Naive B cell (primary cell): Measurements from ENCODE around the gene ZFYVE9. TPM values are rescaled to one million over a fixed set of nuclear protein-coding genes. Genes with fewer than 3 reads are reported as not detected.

Experiments used
- ATAC-seq, 2 donors: fragments of 150-1000 bp; cut with Tn5 transposase; 2 replicates each; pipeline ENCODE4 v1.10.0; 2021; ENCODE audit warnings: low read depth in 2 of 2, mild to moderate bottlenecking in 2 of 2, moderate library complexity in 2 of 2
- DNase-seq: peaks from one replicate; pipeline ENCODE4 v3.0.0; 2022
- H3K27ac Mint-ChIP-seq, 6 donors: one replicate each; pipeline ENCODE4 v1.8.0; 2020 to 2022; ENCODE audit warnings: mild to moderate bottlenecking in 6 of 6, mixed read lengths in 6 of 6, moderate library complexity in 5 of 6, inconsistent platforms in 2 of 6
- H3K27me3 Mint-ChIP-seq, 3 donors: one replicate each; pipeline ENCODE4 v1.8.0; 2021 to 2022; ENCODE audit warnings: mixed read lengths in 3 of 3, mild to moderate bottlenecking in 1 of 3
- H3K36me3 Mint-ChIP-seq, 2 donors: one replicate each; pipeline ENCODE4 v1.8.0; 2020 to 2022; ENCODE audit warnings: mixed read lengths in 2 of 2, inconsistent platforms in 1 of 2, mild to moderate bottlenecking in 1 of 2
- H3K4me1 Mint-ChIP-seq, 3 donors: one replicate each; pipeline ENCODE4 v1.8.0; 2020 to 2022; ENCODE audit warnings: mixed read lengths in 3 of 3, inconsistent platforms in 1 of 3, mild to moderate bottlenecking in 1 of 3, moderate library complexity in 1 of 3
- H3K4me3 Mint-ChIP-seq, 8 donors: one replicate each; pipeline ENCODE4 v1.8.0; 2020 to 2022; ENCODE audit warnings: mild to moderate bottlenecking in 8 of 8, mixed read lengths in 8 of 8, moderate library complexity in 8 of 8, inconsistent platforms in 2 of 8
- H3K9me3 Mint-ChIP-seq, 7 donors: one replicate each; pipeline ENCODE4 v1.8.0; 2020 to 2022; ENCODE audit warnings: mixed read lengths in 7 of 7, mild to moderate bottlenecking in 5 of 7, inconsistent platforms in 2 of 7, moderate library complexity in 1 of 7
- polyA plus RNA-seq, 6 donors: library from polyadenylated mRNA; unstranded; fragments of 300-500 nt; fragmentation: Illumina TruSeq; gene quantifications; one replicate each; pipeline ENCODE4 v1.2.3, GENCODE V29; 2021; ENCODE audit warnings: low read depth in 6 of 6

The ZFYVE9 gene
- polyA plus RNA-seq, 6 donors from 2014 or later = 0.05 to 0.24 (median 0.14) TPM; not detected in 2

- H3K27ac Mint-ChIP-seq = no peak overlapping the region
- peaks cover 0 to 4% (median 0%) of the 10 kb centered on the region in 7 donors for H3K9me3 Mint-ChIP-seq
- H3K36me3 Mint-ChIP-seq = no peaks in the 10 kb centered on the region
- no peaks in the 10 kb centered on the region for H3K27me3 Mint-ChIP-seq
- H3K4me3 Mint-ChIP-seq = no peak overlapping the region
- no peak for DNase-seq
- H3K4me1 Mint-ChIP-seq = no peaks in the 10 kb centered on the region
- no peak for ATAC-seq
These were observed 181.8 kb downstream of the ZFYVE9 start for GRCh38 chr1:52323731-52324130.

- Mint-ChIP-seq H3K36me3 (no peaks in the 10 kb centered on the region), H3K4me3 (no peak overlapping the region), H3K27ac (no peak overlapping the region), H3K9me3 (peaks cover 0 to 4% (median 0%) of the 10 kb centered on the region in 7 donors), H3K27me3 (no peaks in the 10 kb centered on the region), H3K4me1 (no peaks in the 10 kb centered on the region)
- DNase-seq (no peak), ATAC-seq (no peak)
These were observed 183.9 kb downstream of the ZFYVE9 start for GRCh38 chr1:52325786-52326185.

GRCh38 chr1:52328615-52329014 lies 186.7 kb downstream of the ZFYVE9 start:
- ATAC-seq (no peak), DNase-seq (no peak)
- Mint-ChIP-seq H3K27ac (no peak overlapping the region), H3K27me3 (no peaks in the 10 kb centered on the region), H3K36me3 (no peaks in the 10 kb centered on the region), H3K9me3 (no peaks in the 10 kb centered on the region), H3K4me1 (no peaks in the 10 kb centered on the region), H3K4me3 (no peak overlapping the region)

GRCh38 chr1:52332411-52332810 lies 190.5 kb downstream of the ZFYVE9 start:
- no peak for DNase-seq
- Mint-ChIP-seq H3K27me3 (no peaks in the 10 kb centered on the region), H3K4me3 (no peak overlapping the region), H3K27ac (no peak overlapping the region), H3K36me3 (no peaks in the 10 kb centered on the region), H3K9me3 (no peaks in the 10 kb centered on the region), H3K4me1 (no peaks in the 10 kb centered on the region)
- no peak for ATAC-seq

- DNase-seq = no peak
- ATAC-seq = no peak
- Mint-ChIP-seq H3K4me1 (no peaks in the 10 kb centered on the region), H3K9me3 (no peaks in the 10 kb centered on the region), H3K4me3 (no peak overlapping the region), H3K27me3 (no peaks in the 10 kb centered on the region), H3K27ac (no peak overlapping the region), H3K36me3 (no peaks in the 10 kb centered on the region)
These were observed 193.1 kb downstream of the ZFYVE9 start for GRCh38 chr1:52334906-52335528.

- Mint-ChIP-seq H3K27me3 (no peaks in the 10 kb centered on the region), H3K4me1 (no peaks in the 10 kb centered on the region), H3K36me3 (no peaks in the 10 kb centered on the region), H3K9me3 (no peaks in the 10 kb centered on the region), H3K4me3 (no peak overlapping the region), H3K27ac (no peak overlapping the region)
- no peak for DNase-seq
- ATAC-seq = no peak
These were observed 195.6 kb downstream of the ZFYVE9 start for GRCh38 chr1:52337439-52337838.

GRCh38 chr1:52341655-52342260 lies 199.9 kb downstream of the ZFYVE9 start:
- Mint-ChIP-seq H3K36me3 (no peaks in the 10 kb centered on the region), H3K4me1 (no peaks in the 10 kb centered on the region), H3K27me3 (no peaks in the 10 kb centered on the region), H3K4me3 (no peak overlapping the region), H3K27ac (no peak overlapping the region), H3K9me3 (no peaks in the 10 kb centered on the region)
- ATAC-seq (no peak), DNase-seq (no peak)

- DNase-seq = no peak
- Mint-ChIP-seq H3K36me3 (no peaks in the 10 kb centered on the region), H3K4me1 (peaks cover 0 to 9% (median 5%) of the 10 kb centered on the region in 3 donors), H3K9me3 (no peaks in the 10 kb centered on the region), H3K4me3 (no peak overlapping the region), H3K27ac (no peak overlapping the region), H3K27me3 (no peaks in the 10 kb centered on the region)
- ATAC-seq = no peak
These were observed 202.1 kb downstream of the ZFYVE9 start for GRCh38 chr1:52343979-52344378.

- Mint-ChIP-seq H3K27me3 (no peaks in the 10 kb centered on the region), H3K36me3 (no peaks in the 10 kb centered on the region), H3K4me1 (peaks cover 0 to 9% (median 5%) of the 10 kb centered on the region in 3 donors), H3K9me3 (no peaks in the 10 kb centered on the region), H3K27ac (no peak overlapping the region), H3K4me3 (no peak overlapping the region)
- ATAC-seq (no peak), DNase-seq (no peak)
These were observed 203.4 kb downstream of the ZFYVE9 start for GRCh38 chr1:52345252-52345651.

GRCh38 chr1:52346653-52347052 lies 204.8 kb downstream of the ZFYVE9 start:
- H3K27me3 Mint-ChIP-seq = no peaks in the 10 kb centered on the region
- no peak overlapping the region for H3K4me3 Mint-ChIP-seq
- no peak for DNase-seq
- H3K27ac Mint-ChIP-seq = no peak overlapping the region
- no peaks in the 10 kb centered on the region for H3K9me3 Mint-ChIP-seq
- H3K4me1 Mint-ChIP-seq = peaks cover 0 to 9% (median 5%) of the 10 kb centered on the region in 3 donors
- H3K36me3 Mint-ChIP-seq = no peaks in the 10 kb centered on the region
- ATAC-seq = no peak

GRCh38 chr1:52348704-52349300 lies 206.9 kb downstream of the ZFYVE9 start:
- ATAC-seq = no peak

GRCh38 chr1:52352690-52353089 lies 210.8 kb downstream of the ZFYVE9 start:
- Mint-ChIP-seq H3K27ac (peak overlapping the region in 4 of 6 donors; percentile 5 to 58 (median 42)), H3K4me1 (peaks cover 0 to 14% (median 6%) of the 10 kb centered on the region in 3 donors), H3K27me3 (no peaks in the 10 kb centered on the region), H3K9me3 (no peaks in the 10 kb centered on the region), H3K4me3 (peak overlapping the region in 1 of 8 donors; percentile 55), H3K36me3 (peaks cover 11 to 46% of the 10 kb centered on the region in 2 donors)
- DNase-seq (no peak), ATAC-seq (no peak)

More at GRCh38 chr1:52348704-52349300, 206.9 kb downstream of the ZFYVE9 start:
- peaks cover 0 to 9% (median 8%) of the 10 kb centered on the region in 3 donors for H3K4me1 Mint-ChIP-seq
- no peaks in the 10 kb centered on the region for H3K9me3 Mint-ChIP-seq
- DNase-seq = no peak
- no peaks in the 10 kb centered on the region for H3K27me3 Mint-ChIP-seq
- peak overlapping the region in 1 of 6 donors; percentile 4 for H3K27ac Mint-ChIP-seq
- peaks cover 0 to 14% of the 10 kb centered on the region in 2 donors for H3K36me3 Mint-ChIP-seq
- H3K4me3 Mint-ChIP-seq = no peak overlapping the region

- DNase-seq = no peak
- H3K4me1 Mint-ChIP-seq = peaks cover 0 to 11% (median 0%) of the 10 kb centered on the region in 3 donors
- H3K27me3 Mint-ChIP-seq = no peaks in the 10 kb centered on the region
- H3K9me3 Mint-ChIP-seq = no peaks in the 10 kb centered on the region
- H3K27ac Mint-ChIP-seq = no peak overlapping the region
- peaks cover 11 to 46% of the 10 kb centered on the region in 2 donors for H3K36me3 Mint-ChIP-seq
- H3K4me3 Mint-ChIP-seq = peak overlapping the region in 2 of 8 donors; percentile 3 to 77
- no peak for ATAC-seq
These were observed 213.5 kb downstream of the ZFYVE9 start for GRCh38 chr1:52355436-52355835.
